GM12878 (cell line): ENCODE data around the gene ANXA4.

Source experiments
- CTCF ChIP-seq, 3 experiments: IDR thresholded peaks in 2 of 3; conservative IDR thresholded peaks in 1 of 3; 2 replicates each; pipeline ENCODE4 v1.5.1; 2011; ENCODE audit warnings: low read depth in 3 of 3, low read length in 3 of 3, mild to moderate bottlenecking in 3 of 3, control low read depth in 2 of 3, moderate library complexity in 2 of 3, inconsistent platforms in 1 of 3, mixed read lengths in 1 of 3; ENCODE audit not compliant: control insufficient read depth in 2 of 3, insufficient read depth in 1 of 3; ENCODE audit errors: extremely low read depth in 1 of 3
- EP300 ChIP-seq, 2 experiments: fragments of 150-350 bp in 1 of 2; IDR thresholded peaks; 2 replicates each; pipeline ENCODE4 v1.6.1; 2011 to 2012; ENCODE audit warnings: low read depth in 2 of 2, low read length in 2 of 2, borderline replicate concordance in 1 of 2, improper control_type of control experiment in 1 of 2, inconsistent platforms in 1 of 2; ENCODE audit not compliant: control insufficient read depth in 1 of 2
- FOS ChIP-seq: IDR thresholded peaks from 3 replicates; pipeline ENCODE4 v1.6.1; 2011; ENCODE audit warnings: borderline replicate concordance; ENCODE audit not compliant: insufficient read length; ENCODE audit errors: extremely low read depth
- GABPA ChIP-seq: IDR thresholded peaks from 2 replicates; pipeline ENCODE4 v1.6.1; 2014; ENCODE audit warnings: antibody characterized with exemption, low read depth, mild to moderate bottlenecking, inconsistent platforms
- HDAC2 ChIP-seq: fragments of 200-600 bp; sonication (generic); IDR thresholded peaks from 2 replicates; pipeline ENCODE4 v1.6.1; 2017
- MAX ChIP-seq: IDR thresholded peaks from 2 replicates; pipeline ENCODE4 v1.6.1; 2012; ENCODE audit warnings: low read depth, low read length, improper control_type of control experiment
- RAD21 ChIP-seq: IDR thresholded peaks from 2 replicates; pipeline ENCODE4 v1.6.1; 2011; ENCODE audit warnings: mild to moderate bottlenecking, low read depth, low read length, moderate library complexity; ENCODE audit not compliant: insufficient read depth
- SIN3A ChIP-seq: IDR thresholded peaks from 2 replicates; pipeline ENCODE4 v1.6.1; 2012; ENCODE audit warnings: low read depth, low read length, improper control_type of control experiment
- ZNF274 ChIP-seq: IDR thresholded peaks from one replicate; pipeline ENCODE4 v1.8.0; 2011; ENCODE audit not compliant: insufficient read length, insufficient read depth

- TF ChIP-seq FOS: no peak
- TF ChIP-seq CTCF (IDR thresholded peaks at IDR 0.05 in 2 of 3, conservative IDR thresholded peaks at IDR 0.05 in 1 of 3; ENCODE audit: control insufficient read depth in 2 of 3, extremely low read depth in 1 of 3, insufficient read depth in 1 of 3, low read depth in 3 of 3, low read length in 3 of 3): no peak
- TF ChIP-seq RAD21: no peak
- TF ChIP-seq MAX: no peak
- TF ChIP-seq EP300 (IDR thresholded peaks at IDR 0.05; ENCODE audit: borderline replicate concordance in 1 of 2, control insufficient read depth in 1 of 2, low read depth in 2 of 2, low read length in 2 of 2): no peak
- no peak for TF ChIP-seq ZNF274
- no peak for TF ChIP-seq GABPA
- TF ChIP-seq HDAC2: no peak
- TF ChIP-seq SIN3A: no peak
Measured at GRCh38 chr2:69779258-69780001, 37.5 kb downstream of the ANXA4 start.
